ENCODE measurements around the gene DENND1A. TPM values are rescaled to one million over a fixed set of nuclear protein-coding genes. Genes with fewer than 3 reads are reported as not detected.

Gene DENND1A
- total and polyA plus RNA-seq, 2 experiments from 2014 or later: 13.1 to 28.7 TPM

GRCh38 chr9:123440256-123440655 lies 489.7 kb downstream of the DENND1A start:
- Histone ChIP-seq H3K79me2 (replicated peaks; ENCODE audit: insufficient read depth) (no peaks in the 10 kb centered on the region), H3K9me2 (ENCODE audit: insufficient read depth) (no peaks in the 10 kb centered on the region), H4K20me1 (replicated peaks; ENCODE audit: insufficient read depth) (no peaks in the 10 kb centered on the region), H2AFZ (no peak overlapping the region), H3K36me3 (ENCODE audit: insufficient read depth) (no peaks in the 10 kb centered on the region), H3K4me3 (no peak overlapping the region), H3K27ac (ENCODE audit: low read depth) (no peak overlapping the region), H3K27me3 (ENCODE audit: insufficient read depth) (no peaks in the 10 kb centered on the region), H3K4me2 (no peak overlapping the region), H3K4me1 (ENCODE audit: insufficient read depth) (peaks cover 20% of the 10 kb centered on the region), H3F3A (replicated peaks; ENCODE audit: low read depth) (no peaks in the 10 kb centered on the region)
- TF ChIP-seq EZH2phosphoT487 (IDR thresholded peaks at IDR 0.05; ENCODE audit: unreplicated experiment): no peak
- TF ChIP-seq, protein P1, sequence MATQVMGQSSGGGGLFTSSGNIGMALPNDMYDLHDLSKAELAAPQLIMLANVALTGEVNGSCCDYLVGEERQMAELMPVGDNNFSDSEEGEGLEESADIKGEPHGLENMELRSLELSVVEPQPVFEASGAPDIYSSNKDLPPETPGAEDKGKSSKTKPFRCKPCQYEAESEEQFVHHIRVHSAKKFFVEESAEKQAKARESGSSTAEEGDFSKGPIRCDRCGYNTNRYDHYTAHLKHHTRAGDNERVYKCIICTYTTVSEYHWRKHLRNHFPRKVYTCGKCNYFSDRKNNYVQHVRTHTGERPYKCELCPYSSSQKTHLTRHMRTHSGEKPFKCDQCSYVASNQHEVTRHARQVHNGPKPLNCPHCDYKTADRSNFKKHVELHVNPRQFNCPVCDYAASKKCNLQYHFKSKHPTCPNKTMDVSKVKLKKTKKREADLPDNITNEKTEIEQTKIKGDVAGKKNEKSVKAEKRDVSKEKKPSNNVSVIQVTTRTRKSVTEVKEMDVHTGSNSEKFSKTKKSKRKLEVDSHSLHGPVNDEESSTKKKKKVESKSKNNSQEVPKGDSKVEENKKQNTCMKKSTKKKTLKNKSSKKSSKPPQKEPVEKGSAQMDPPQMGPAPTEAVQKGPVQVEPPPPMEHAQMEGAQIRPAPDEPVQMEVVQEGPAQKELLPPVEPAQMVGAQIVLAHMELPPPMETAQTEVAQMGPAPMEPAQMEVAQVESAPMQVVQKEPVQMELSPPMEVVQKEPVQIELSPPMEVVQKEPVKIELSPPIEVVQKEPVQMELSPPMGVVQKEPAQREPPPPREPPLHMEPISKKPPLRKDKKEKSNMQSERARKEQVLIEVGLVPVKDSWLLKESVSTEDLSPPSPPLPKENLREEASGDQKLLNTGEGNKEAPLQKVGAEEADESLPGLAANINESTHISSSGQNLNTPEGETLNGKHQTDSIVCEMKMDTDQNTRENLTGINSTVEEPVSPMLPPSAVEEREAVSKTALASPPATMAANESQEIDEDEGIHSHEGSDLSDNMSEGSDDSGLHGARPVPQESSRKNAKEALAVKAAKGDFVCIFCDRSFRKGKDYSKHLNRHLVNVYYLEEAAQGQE (IDR thresholded peaks at IDR 0.05; ENCODE audit: unreplicated experiment): no peak
- TF ChIP-seq STAT1 (IDR thresholded peaks at IDR 0.05; ENCODE audit: unreplicated experiment): no peak
- no peak for TF ChIP-seq NANOG (IDR thresholded peaks at IDR 0.05; ENCODE audit: borderline replicate concordance)
- no peak for TF ChIP-seq POLR2AphosphoS5 (IDR thresholded peaks at IDR 0.05; ENCODE audit: low read depth)
- TF ChIP-seq CTCF (conservative IDR thresholded peaks at IDR 0.05; ENCODE audit: low read depth in 2 of 2): no peak
- no peak for TF ChIP-seq ZNF114 (CRISPR knock-in tag; IDR thresholded peaks at IDR 0.05)
- TF ChIP-seq EZH2 (IDR thresholded peaks at IDR 0.05; ENCODE audit: low read depth, unreplicated experiment): no peak
- TF ChIP-seq, protein P2, sequence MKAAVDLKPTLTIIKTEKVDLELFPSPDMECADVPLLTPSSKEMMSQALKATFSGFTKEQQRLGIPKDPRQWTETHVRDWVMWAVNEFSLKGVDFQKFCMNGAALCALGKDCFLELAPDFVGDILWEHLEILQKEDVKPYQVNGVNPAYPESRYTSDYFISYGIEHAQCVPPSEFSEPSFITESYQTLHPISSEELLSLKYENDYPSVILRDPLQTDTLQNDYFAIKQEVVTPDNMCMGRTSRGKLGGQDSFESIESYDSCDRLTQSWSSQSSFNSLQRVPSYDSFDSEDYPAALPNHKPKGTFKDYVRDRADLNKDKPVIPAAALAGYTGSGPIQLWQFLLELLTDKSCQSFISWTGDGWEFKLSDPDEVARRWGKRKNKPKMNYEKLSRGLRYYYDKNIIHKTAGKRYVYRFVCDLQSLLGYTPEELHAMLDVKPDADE (IDR thresholded peaks at IDR 0.05): no peak
- no peak for TF ChIP-seq ZNF331 (CRISPR knock-in tag; IDR thresholded peaks at IDR 0.05; ENCODE audit: low read depth)
- TF ChIP-seq ZNF462 (CRISPR knock-in tag; IDR thresholded peaks at IDR 0.05): no peak
- TF ChIP-seq CREB1 (CRISPR knock-in tag; IDR thresholded peaks at IDR 0.05; ENCODE audit: low read depth): no peak
- no peak for TF ChIP-seq JUNB (IDR thresholded peaks at IDR 0.05; ENCODE audit: unreplicated experiment)
- DNase-seq (ENCODE audit: low spot score): no peak
- H3K9me3 Mint-ChIP-seq: no peaks in the 10 kb centered on the region
- ATAC-seq: no peak
- H3K27ac Mint-ChIP-seq: 0 out of 2 replicates have a peak overlapping the region, but pooled peaks have one; percentile 57
- no peak overlapping the region for H3K4me3 Mint-ChIP-seq
- H3K27me3 Mint-ChIP-seq (ENCODE audit: insufficient read depth, low read depth, poor library complexity): peaks cover 4% of the 10 kb centered on the region
- peaks cover 26% of the 10 kb centered on the region for H3K4me1 Mint-ChIP-seq
- H3K36me3 Mint-ChIP-seq (ENCODE audit: low read depth): no peaks in the 10 kb centered on the region
